ENCODE data around the gene ESRRA. TPM values are rescaled to one million over a fixed set of nuclear protein-coding genes. Genes with fewer than 3 reads are reported as not detected.
A peak's percentile ranks its signal among the peaks of the same experiment; 100 is the strongest.

The ESRRA gene
- total and polyA plus RNA-seq, 9 of the 15 experiments (the other 6 are each of a cell fraction or from before 2014, with no cell fraction given) = 0.27 to 89.7 (median 23.7) TPM

- TF ChIP-seq GMEB1 (CRISPR knock-in tag; IDR thresholded peaks at IDR 0.05) (no peak), ZNF740 (CRISPR knock-in tag; IDR thresholded peaks at IDR 0.05) (no peak), ZNF740 (tag; IDR thresholded peaks at IDR 0.05) (no peak), THRAP3 (IDR thresholded peaks at IDR 0.05; ENCODE audit: borderline replicate concordance) (no peak), PHF8 (IDR thresholded peaks at IDR 0.05; ENCODE audit: borderline replicate concordance, low read length) (peak; percentile 42; the same call in 1 of the 2 replicates), MCM7 (IDR thresholded peaks at IDR 0.05) (no peak), ZNF263 (CRISPR knock-in tag; IDR thresholded peaks at IDR 0.05; ENCODE audit: borderline replicate concordance) (peak; percentile 45; the same call in 1 of the 2 replicates), ZNF449 (CRISPR knock-in tag; IDR thresholded peaks at IDR 0.05) (no peak), ZHX1 (conservative IDR thresholded peaks at IDR 0.05; ENCODE audit: low read length) (no peak), THRA (IDR thresholded peaks at IDR 0.05) (no peak), NKRF (IDR thresholded peaks at IDR 0.05; ENCODE audit: borderline replicate concordance) (no peak), KDM4B (IDR thresholded peaks at IDR 0.05; ENCODE audit: borderline replicate concordance in 2 of 2, low read depth in 1 of 2) (0 out of 4 replicates have a peak, but pooled peaks of 1 of the 2 experiments have one; percentile 23), TCF15 (CRISPR knock-in tag; IDR thresholded peaks at IDR 0.05) (no peak), POLR2AphosphoS2 (IDR thresholded peaks at IDR 0.05; ENCODE audit: low read length) (no peak)
Measured at GRCh38 chr11:64340671-64341335, 35.5 kb downstream of the ESRRA start (continued).
